HT1080 (cell line): ENCODE data around the gene CRADD. TPM values are rescaled to one million over a fixed set of nuclear protein-coding genes. Genes with fewer than 3 reads are reported as not detected.
A peak's percentile ranks its signal among the peaks of the same experiment; 100 is the strongest.
"Not testable (repeated sequence)": the region's sequence is repeated elsewhere in the genome, so short reads cannot be mapped to it uniquely, and the experiment has no call there.

Experiments
- DNase-seq: peaks from one replicate; pipeline ENCODE4 v3.0.0-alpha.2; 2015; ENCODE audit warnings: low read depth
- small RNA-seq: library from RNA; depleted of rRNA; stranded (forward); fragments of <200 nt; gene quantifications from one replicate; pipeline ENCODE3, GENCODE V24; 2014
- total RNA-seq: library from RNA; depleted of rRNA; stranded (reverse); fragments of >200 nt; shearing (Covaris generic); gene quantifications from 2 replicates; pipeline ENCODE4 v1.2.3, GENCODE V29; 2014; rRNA removed

Gene CRADD
- total RNA-seq, 1 experiment from 2014 or later: 21.4 TPM

DNA sequence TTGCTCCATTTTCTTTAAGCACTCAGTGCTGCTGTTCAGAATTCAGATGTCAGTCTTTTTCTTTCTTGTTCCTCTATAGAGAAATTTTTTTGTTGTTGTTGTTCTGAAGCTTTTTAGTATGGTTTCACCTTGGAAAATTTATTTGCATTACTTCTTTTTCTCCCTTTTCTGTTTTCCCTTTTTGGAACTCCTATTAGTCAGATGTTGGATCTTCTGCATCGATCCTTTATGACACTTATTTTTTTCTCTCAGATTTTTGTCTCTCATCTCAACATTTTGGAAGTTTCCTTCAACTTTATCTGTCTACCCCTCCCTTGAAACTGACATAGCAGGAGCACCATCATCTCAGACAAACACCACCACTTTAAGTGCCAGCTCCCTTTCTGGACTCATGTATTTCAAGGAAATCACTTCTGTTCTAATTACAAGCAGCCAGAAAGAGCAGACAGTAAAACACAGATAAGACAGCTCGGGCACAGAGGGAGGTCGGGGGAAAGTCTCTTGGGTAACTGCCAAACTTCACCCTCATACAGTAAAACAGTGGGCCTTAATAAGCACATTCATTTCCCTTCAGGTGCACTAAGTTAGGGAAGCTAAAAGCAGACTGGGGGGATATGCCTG is 248.5 kb downstream of the CRADD start:
- DNase-seq: no peak

DNA sequence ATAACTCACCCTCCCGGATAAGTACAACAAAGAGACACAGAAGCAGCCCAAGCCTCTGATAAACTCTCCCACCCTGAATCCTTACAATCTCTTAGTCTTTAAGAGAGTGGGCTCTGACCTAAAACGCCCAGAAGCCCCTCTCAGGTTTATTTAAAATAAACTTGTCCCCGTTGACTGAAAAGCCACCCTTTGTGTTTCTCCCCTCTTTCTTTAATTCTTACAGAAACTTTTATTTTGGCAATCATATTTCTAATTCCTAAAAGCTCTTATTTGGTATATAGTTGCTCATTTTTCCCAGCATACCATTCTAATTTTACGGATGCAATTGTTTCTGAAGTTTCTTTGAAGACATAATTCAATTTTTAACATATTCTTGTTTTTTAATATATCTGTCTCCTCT is 249.1 kb downstream of the CRADD start:
- DNase-seq: no peak

DNA sequence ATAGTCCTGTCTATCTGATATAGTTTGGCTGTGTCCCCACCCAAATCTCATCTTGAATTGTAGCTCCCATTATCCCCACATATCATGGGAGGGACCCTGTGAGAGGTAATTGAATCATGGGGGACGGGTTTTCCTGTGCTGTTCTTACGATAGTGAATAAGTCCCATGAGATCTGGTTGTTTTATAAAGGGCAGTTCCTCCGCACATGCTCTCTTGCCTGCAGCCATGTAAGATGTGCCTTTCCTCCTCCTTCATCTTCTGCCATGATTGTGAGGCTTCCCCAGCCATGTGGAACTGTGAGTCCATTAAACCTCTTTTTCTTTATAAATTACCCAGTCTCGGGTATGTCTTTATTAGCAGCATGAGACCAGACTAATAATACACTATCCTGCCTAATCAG is 251.9 kb downstream of the CRADD start:
- not testable (repeated sequence) for DNase-seq

DNA sequence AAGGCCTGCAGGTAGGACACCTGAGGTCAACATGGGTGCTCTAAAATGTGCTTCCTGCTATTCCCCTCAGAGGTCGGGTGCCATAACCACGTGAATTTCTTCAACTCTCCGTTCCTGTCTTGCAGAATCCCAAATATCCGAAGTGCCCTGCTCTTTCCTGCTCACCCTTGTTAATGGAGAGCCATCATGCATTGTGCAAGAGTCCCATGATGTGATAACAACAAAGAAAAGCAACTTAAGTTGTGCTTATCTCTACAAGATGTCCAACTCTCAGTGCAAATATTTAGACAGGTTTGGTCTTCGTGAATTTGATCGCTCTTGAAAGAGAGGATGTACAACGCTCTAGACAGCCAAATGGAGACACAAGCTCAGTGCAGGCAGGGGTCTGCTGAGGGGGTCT is 260.6 kb downstream of the CRADD start:
- no peak for DNase-seq

DNA sequence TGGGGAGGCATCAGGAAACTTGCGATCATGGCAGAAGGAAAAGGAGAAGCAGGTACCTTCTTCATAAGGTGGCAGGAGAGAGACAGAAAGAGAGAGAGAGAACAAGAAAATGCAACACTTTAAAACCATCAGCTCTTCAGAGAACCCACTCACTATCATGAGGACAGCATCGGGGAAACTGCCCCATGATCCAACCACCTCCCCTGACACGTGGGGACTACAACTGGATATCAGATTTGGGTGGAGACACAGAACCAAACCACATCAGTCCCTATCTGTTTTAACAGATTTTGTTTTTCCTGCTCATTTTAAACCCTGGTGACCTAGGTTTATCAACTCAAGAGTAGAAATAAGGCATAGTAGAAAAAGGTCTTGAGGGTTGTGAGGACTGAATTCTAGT is 261.1 kb downstream of the CRADD start:
- no peak for DNase-seq

DNA sequence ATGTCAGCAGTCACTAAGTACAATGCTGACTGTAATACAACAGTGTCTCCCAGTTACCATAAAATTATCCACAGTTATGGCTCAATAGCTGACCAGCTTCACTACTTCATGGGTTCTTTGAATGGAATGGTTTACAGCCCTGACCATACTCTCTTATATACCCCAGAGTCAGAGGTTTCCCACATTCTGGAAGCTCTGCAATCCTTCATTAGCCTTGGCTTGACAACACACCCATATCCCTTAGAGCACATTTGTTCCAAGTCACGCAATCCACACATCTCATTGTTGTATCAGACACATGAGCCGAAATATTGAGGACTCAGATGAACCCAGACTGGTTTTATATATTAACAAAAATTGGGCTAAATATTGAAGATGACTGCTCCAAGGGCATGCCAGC is 261.8 kb downstream of the CRADD start:
- no peak for DNase-seq

DNA sequence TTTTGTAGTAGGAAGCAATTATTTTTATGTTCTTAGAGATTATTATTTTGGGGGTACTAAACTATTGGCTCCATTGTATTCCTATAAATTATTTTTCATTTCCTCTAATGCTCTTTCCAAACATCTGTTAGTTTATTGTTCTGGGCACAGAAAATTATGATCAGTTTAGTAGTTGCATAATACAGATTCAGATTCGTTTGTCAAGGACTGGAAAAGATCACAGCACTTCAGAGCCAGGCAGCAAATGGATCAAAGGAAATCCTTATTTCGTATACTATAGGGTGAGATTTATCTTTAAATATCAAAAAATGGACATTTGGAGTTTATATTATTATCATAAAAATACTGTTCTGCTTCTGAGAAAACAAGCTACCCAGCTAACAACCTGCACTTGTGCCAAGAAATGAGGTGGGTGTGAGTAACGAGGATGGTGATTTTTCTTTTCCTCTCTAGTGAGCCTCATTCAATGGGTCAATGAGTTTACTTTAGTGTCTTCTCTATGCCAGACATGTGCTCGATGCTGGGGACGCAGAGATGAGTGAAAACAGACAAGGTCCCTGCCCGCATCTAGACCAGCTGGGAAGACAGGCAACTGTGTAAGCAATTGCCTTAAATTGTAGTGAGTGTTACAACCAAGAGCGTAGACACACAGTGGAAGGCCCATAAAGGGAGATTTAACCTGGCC is 262.6 kb downstream of the CRADD start:
- DNase-seq: no peak

DNA sequence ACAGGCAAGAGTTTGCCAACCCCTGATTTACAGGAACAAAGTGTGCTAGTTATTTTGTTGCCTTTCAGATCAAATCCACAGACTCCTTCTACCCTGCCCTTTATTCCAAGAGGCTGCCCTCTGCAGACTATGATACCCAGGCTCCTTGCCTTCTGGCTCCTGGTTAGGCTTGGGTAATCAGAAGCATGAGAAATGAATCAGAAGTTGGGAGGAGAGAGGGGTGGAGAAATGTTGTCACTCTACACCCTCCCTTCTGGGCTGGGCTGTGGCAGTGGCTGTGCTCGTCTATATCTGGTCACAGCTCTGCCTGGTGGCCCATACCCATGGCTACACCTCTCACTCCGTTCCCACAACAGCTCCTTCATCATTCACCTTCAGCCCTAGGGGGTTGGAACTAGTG is 266.6 kb downstream of the CRADD start:
- peak; percentile 52 for DNase-seq

DNA sequence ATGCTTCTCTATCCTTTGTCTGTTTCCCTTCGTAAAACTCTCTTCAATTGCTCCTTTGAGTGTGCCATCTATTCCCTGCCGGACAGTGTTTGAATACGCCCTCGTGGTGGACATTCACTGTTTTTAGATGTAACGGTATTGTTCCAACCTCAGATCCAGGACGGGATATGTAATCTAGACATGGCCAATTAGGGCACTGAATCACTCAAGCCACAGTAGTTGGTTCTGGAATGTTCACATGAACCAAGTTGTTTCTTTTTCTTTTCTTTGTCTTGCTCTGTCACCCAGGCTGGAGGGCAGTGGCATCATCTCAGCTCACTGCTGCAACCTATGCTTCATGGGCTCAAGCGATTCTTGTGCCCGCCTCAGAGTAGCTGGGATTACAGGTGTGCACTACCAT is 267.0 kb downstream of the CRADD start:
- no peak for DNase-seq

Small RNA genes within 50 kb of the gene (small RNA-seq; reads per million reads assigned to genes)
- gene RN7SL630P: not detected

Other genes starting within 250 kb of the CRADD start
- 407 and 539 TPM in 2 replicates for gene UBE2N, start 235.4 kb upstream of the CRADD start, total RNA-seq
- gene MRPL42, start 209.9 kb upstream of the CRADD start, total RNA-seq: 127 and 135 TPM in 2 replicates
- 14.9 and 15.6 TPM in 2 replicates for gene SOCS2, start 104.7 kb upstream of the CRADD start, total RNA-seq